IMR-90 (cell line): ENCODE results near the gene FGD5. TPM values are rescaled to one million over a fixed set of nuclear protein-coding genes. Genes with fewer than 3 reads are reported as not detected.

Experiments
- ATAC-seq: fragments of 200-7000 bp; cut with Tn5 transposase; 2 replicates; pipeline ENCODE4 v1.9.1; 2020; ENCODE audit warnings: low read depth, mild to moderate bottlenecking, moderate library complexity
- BruUV-seq: library from RNA; stranded (reverse); fragments of 400-500 nt; replicated peaks from 2 replicates; lab custom pipeline; 2021; lab: Mats Ljungman, UMichigan
- CTCF ChIA-PET: fragments of 300-600 bp; formaldehyde crosslinking; extraction: SDS; loops from one replicate; lab custom pipeline; 2021; ENCODE audit warnings: antibody characterized with exemption; lab: Yijun Ruan, JAX
- POLR2A ChIA-PET: fragments of 300-600 bp; sonication (Branson Sonifier 250); formaldehyde crosslinking; loops from one replicate; lab custom pipeline; 2022; ENCODE audit warnings: antibody characterized with exemption; ENCODE audit not compliant: unreplicated experiment; lab: Charles Lee
- DNase-seq: peaks from one replicate; pipeline ENCODE4 v3.0.0; 2013
- H2AFZ ChIP-seq: replicated peaks from 2 replicates; pipeline ENCODE3; 2013; ENCODE audit warnings: low read length, mild to moderate bottlenecking; ENCODE audit not compliant: poor library complexity
- H2AK5ac ChIP-seq: 2 replicates; pipeline ENCODE4 v1.6.1; 2013; ENCODE audit warnings: low read depth, low read length, inconsistent platforms
- H2AK9ac ChIP-seq: replicated peaks from 2 replicates; pipeline ENCODE3; 2013; ENCODE audit warnings: mild to moderate bottlenecking, low read depth, low read length, moderate library complexity; ENCODE audit not compliant: poor library complexity
- H2BK120ac ChIP-seq: 2 replicates; pipeline ENCODE4 v1.6.1; 2013; ENCODE audit warnings: low read depth, low read length, inconsistent platforms
- H2BK15ac ChIP-seq: 3 replicates; pipeline ENCODE4 v1.6.1; 2013; ENCODE audit warnings: low read depth, low read length, inconsistent platforms
- H2BK20ac ChIP-seq: 2 replicates; pipeline ENCODE4 v1.6.1; 2013; ENCODE audit warnings: low read depth, mild to moderate bottlenecking, inconsistent platforms, low read length, moderate library complexity
- H2BK5ac ChIP-seq: 2 replicates; pipeline ENCODE4 v1.6.1; 2013; ENCODE audit warnings: mild to moderate bottlenecking, low read depth, low read length, inconsistent platforms; ENCODE audit not compliant: poor library complexity, severe bottlenecking
- H3K14ac ChIP-seq: replicated peaks from 2 replicates; pipeline ENCODE4 v1.6.1; 2013; ENCODE audit warnings: low read depth, low read length, inconsistent platforms
- H3K18ac ChIP-seq: 2 replicates; pipeline ENCODE4 v1.6.1; 2013; ENCODE audit warnings: low read depth, low read length, control low read depth
- H3K23ac ChIP-seq: 2 replicates; pipeline ENCODE4 v1.6.1; 2013; ENCODE audit warnings: low read depth, low read length, inconsistent platforms
- H3K27ac ChIP-seq: 2 replicates; pipeline ENCODE4 v1.5.1; 2013; ENCODE audit warnings: mild to moderate bottlenecking, control low read depth, low read length; ENCODE audit not compliant: insufficient read depth
- H3K27me3 ChIP-seq: 2 replicates; pipeline ENCODE4 v1.6.1; 2013; ENCODE audit warnings: low read length; ENCODE audit not compliant: control insufficient read depth, insufficient read depth
- H3K36me3 ChIP-seq: 2 replicates; pipeline ENCODE4 v1.6.1; 2013; ENCODE audit warnings: low read length, mixed read lengths; ENCODE audit not compliant: control insufficient read depth, insufficient read depth
- H3K4ac ChIP-seq: 2 replicates; pipeline ENCODE4 v1.6.1; 2013; ENCODE audit warnings: low read depth, low read length, inconsistent platforms
- H3K4me1 ChIP-seq: 2 replicates; pipeline ENCODE4 v1.6.1; 2013; ENCODE audit warnings: low read length, mixed read lengths; ENCODE audit not compliant: control insufficient read depth, insufficient read depth
- H3K4me2 ChIP-seq: 2 replicates; pipeline ENCODE4 v1.6.1; 2013; ENCODE audit warnings: low read depth, mild to moderate bottlenecking, control low read depth, low read length, moderate library complexity
- H3K4me3 ChIP-seq: 2 replicates; pipeline ENCODE4 v1.5.1; 2013; ENCODE audit warnings: low read depth, mild to moderate bottlenecking, control low read depth, low read length, moderate library complexity; ENCODE audit not compliant: insufficient read depth
- H3K56ac ChIP-seq: 2 replicates; pipeline ENCODE4 v1.6.1; 2013; ENCODE audit warnings: low read length, inconsistent platforms; ENCODE audit not compliant: insufficient read depth; ENCODE audit errors: extremely low read depth
- H3K79me1 ChIP-seq, 2 experiments: 2 replicates each; pipeline ENCODE4 v1.6.1; 2013; ENCODE audit warnings: low read length in 2 of 2, inconsistent platforms in 1 of 2, low read depth in 1 of 2
- H3K9ac ChIP-seq: 2 replicates; pipeline ENCODE4 v1.6.1; 2013; ENCODE audit warnings: low read depth, low read length, control low read depth
- H3K9me1 ChIP-seq: 2 replicates; pipeline ENCODE4 v1.6.1; 2013; ENCODE audit warnings: low read length, inconsistent platforms; ENCODE audit not compliant: insufficient read depth
- H3K9me3 ChIP-seq: 2 replicates; pipeline ENCODE4 v1.6.1; 2013; ENCODE audit warnings: low read length; ENCODE audit not compliant: control insufficient read depth, insufficient read depth
- H4K20me1 ChIP-seq: 2 replicates; pipeline ENCODE4 v1.6.1; 2013; ENCODE audit warnings: low read length, inconsistent platforms; ENCODE audit not compliant: insufficient read depth
- H4K5ac ChIP-seq: 2 replicates; pipeline ENCODE4 v1.6.1; 2013; ENCODE audit warnings: mild to moderate bottlenecking, low read depth, low read length, control low read depth
- H4K8ac ChIP-seq, 2 experiments: 2 replicates each; pipeline ENCODE4 v1.6.1; 2013; ENCODE audit warnings: low read depth in 2 of 2, low read length in 2 of 2, control low read depth in 1 of 2, inconsistent platforms in 1 of 2
- H4K91ac ChIP-seq: 2 replicates; pipeline ENCODE4 v1.6.1; 2013; ENCODE audit warnings: low read depth, low read length, inconsistent platforms; ENCODE audit not compliant: insufficient read depth
- BHLHE40 ChIP-seq: fragments of 150-350 bp; IDR thresholded peaks from 2 replicates; pipeline ENCODE4 v1.6.1; 2016; ENCODE audit warnings: mild to moderate bottlenecking, low read depth, low read length
- CEBPB ChIP-seq: IDR thresholded peaks from 2 replicates; pipeline ENCODE4 v1.6.1; 2012; ENCODE audit warnings: low read depth, low read length, improper control_type of control experiment
- CHD1 ChIP-seq: IDR thresholded peaks from 2 replicates; pipeline ENCODE4 v1.6.1; 2012; ENCODE audit warnings: low read depth, low read length, improper control_type of control experiment
- CTCF ChIP-seq: conservative IDR thresholded peaks from 2 replicates; pipeline ENCODE4 v1.5.1; 2012; ENCODE audit warnings: mild to moderate bottlenecking, low read depth, low read length, improper control_type of control experiment
- FOS ChIP-seq: fragments of 150-350 bp; IDR thresholded peaks from 2 replicates; pipeline ENCODE4 v1.6.1; 2016; ENCODE audit warnings: low read depth, low read length
- MAZ ChIP-seq: IDR thresholded peaks from 2 replicates; pipeline ENCODE4 v1.6.1; 2012; ENCODE audit warnings: low read depth, mild to moderate bottlenecking, low read length, improper control_type of control experiment, moderate library complexity, borderline replicate concordance
- MXI1 ChIP-seq: IDR thresholded peaks from 2 replicates; pipeline ENCODE4 v1.6.1; 2012; ENCODE audit warnings: low read depth, mild to moderate bottlenecking, low read length, moderate library complexity, borderline replicate concordance
- NFE2L2 ChIP-seq: fragments of 150-350 bp; IDR thresholded peaks from 2 replicates; pipeline ENCODE4 v1.6.1; 2016; ENCODE audit warnings: low read depth, mild to moderate bottlenecking, low read length
- POLR2A ChIP-seq: IDR thresholded peaks from 2 replicates; pipeline ENCODE4 v1.6.1; 2012; ENCODE audit warnings: mild to moderate bottlenecking, low read depth, low read length
- RAD21 ChIP-seq: IDR thresholded peaks from 2 replicates; pipeline ENCODE4 v1.6.1; 2012; ENCODE audit warnings: low read length, improper control_type of control experiment
- RCOR1 ChIP-seq: IDR thresholded peaks from 2 replicates; pipeline ENCODE4 v1.6.1; 2012; ENCODE audit warnings: mild to moderate bottlenecking, low read length, improper control_type of control experiment; ENCODE audit not compliant: insufficient replicate concordance
- RFX5 ChIP-seq: IDR thresholded peaks from 2 replicates; pipeline ENCODE4 v1.8.0; 2012; ENCODE audit warnings: low read depth, mild to moderate bottlenecking, low read length, moderate library complexity
- USF2 ChIP-seq: fragments of 150-350 bp; IDR thresholded peaks from 2 replicates; pipeline ENCODE4 v1.6.1; 2017; ENCODE audit warnings: mild to moderate bottlenecking, antibody characterized with exemption, low read length, low read depth
- WGBS, 2 experiments: methylation state at CpG; one replicate each; pipeline versions ENCODE4 v1.1.5 to v1.1.7; 2013; ENCODE audit warnings: missing lambda C conversion rate in 2 of 2; ENCODE audit not compliant: insufficient read length in 1 of 2; ENCODE audit errors: extremely low coverage in 2 of 2; 5-methylcytosine and 5-hydroxymethylcytosine counted together
- dilution Hi-C: fragments of 300-500 bp; cut with HindIII; formaldehyde crosslinking; loops from one replicate; pipeline ENCODE4 v1.14.3; 2018; ENCODE audit warnings: low sequenced_read_pairs; ENCODE audit not compliant: unreplicated experiment
- in situ Hi-C: fragments of 300-500 bp; cut with MboI; formaldehyde crosslinking; loops from 3 replicates; pipeline ENCODE4 v1.14.3; 2019; ENCODE audit warnings: low sequenced_read_pairs, inconsistent platforms, mixed read lengths
- intact Hi-C: fragments of 100-400 bp; cut with micrococcal nuclease; formaldehyde crosslinking; loops from 2 replicates; pipeline ENCODE4 v1.10.0; 2022
- polyA plus RNA-seq, 3 experiments: library from polyadenylated mRNA; depleted of rRNA; stranded (reverse); fragments of >200 nt; gene quantifications; 2 replicates each; pipeline ENCODE4 v1.2.3, GENCODE V29; 2012; ENCODE audit warnings: low replicate concordance in 1 of 3
- total RNA-seq: library from RNA; depleted of rRNA; stranded (reverse); fragments of >200 nt; gene quantifications from 2 replicates; pipeline ENCODE4 v1.2.3, GENCODE V29; 2012

Gene FGD5
- total and polyA plus RNA-seq, 2 of the 4 experiments (the other 2 are of a cell fraction) = not detected

GRCh38 chr3:14784087-14784681 is 34.6 kb upstream of the FGD5 start:
- Histone ChIP-seq H3K36me3 (no peaks in the 10 kb centered on the region), H3K56ac (no peak overlapping the region), H3K27ac (no peak overlapping the region), H3K23ac (no peak overlapping the region), H3K79me1 (no peaks in the 10 kb centered on the region), H2BK15ac (no peak overlapping the region), H2AK9ac (no peak overlapping the region), H2BK120ac (no peak overlapping the region), H3K4me2 (no peak overlapping the region), H2AK5ac (no peak overlapping the region), H3K14ac (no peak overlapping the region), H4K5ac (no peak overlapping the region), H4K8ac (no peak overlapping the region), H3K4ac (no peak overlapping the region), H3K18ac (no peak overlapping the region), H4K91ac (no peak overlapping the region), H3K4me3 (no peak overlapping the region), H2BK20ac (no peak overlapping the region), H3K27me3 (peaks cover 12% of the 10 kb centered on the region; the same call in 1 of the 2 replicates), H3K9ac (no peak overlapping the region), H4K20me1 (no peaks in the 10 kb centered on the region), H3K9me1 (no peaks in the 10 kb centered on the region), H2AFZ (no peak overlapping the region), H3K4me1 (no peaks in the 10 kb centered on the region), H3K9me3 (no peaks in the 10 kb centered on the region), H2BK5ac (no peak overlapping the region)
- CTCF ChIA-PET = no interaction called here
- TF ChIP-seq RFX5 = no peak
- no peak for TF ChIP-seq USF2
- no peak for TF ChIP-seq MAZ
- no peak for TF ChIP-seq CEBPB
- TF ChIP-seq POLR2A = no peak
- TF ChIP-seq RAD21 = no peak
- TF ChIP-seq CTCF = no peak
- no peak for TF ChIP-seq CHD1
- no peak for TF ChIP-seq MXI1
- no peak for TF ChIP-seq NFE2L2
- TF ChIP-seq BHLHE40 = no peak
- TF ChIP-seq FOS = no peak
- no peak for TF ChIP-seq RCOR1
- dilution Hi-C loops (no loop called here), intact Hi-C loops (loop anchor here (5.0 kb wide), 1 partner anchor 277 kb away; no protein-coding TSS in a partner anchor), in situ Hi-C loops (no loop called here)
- DNase-seq (no peak), ATAC-seq (no peak)
- BruUV-seq = no TSS peak
- POLR2A ChIA-PET = no interaction called here
- 21% methylated on average over 2 of the region's 8 CpGs; no CpG with 5 or more reads in 1 of the 2 experiments for WGBS, 2 experiments
